Superior temporal gyrus (tissue), 1 donor: ENCODE results near the gene CEP57.
"Not testable (repeated sequence)": the region's sequence is repeated elsewhere in the genome, so short reads cannot be mapped to it uniquely, and the experiment has no call there.

Source experiments
- DNase-seq: peaks from one replicate; pipeline ENCODE4 v3.0.0-alpha.2; 2016; ENCODE audit errors: extremely low spot score

Gene CEP57

GRCh38 chr11:95854362-95854761 lies 64.1 kb downstream of the CEP57 start:
- DNase-seq: not testable (repeated sequence)

GRCh38 chr11:95860024-95860423 lies 69.7 kb downstream of the CEP57 start:
- not testable (repeated sequence) for DNase-seq

- DNase-seq: no peak
Observed at GRCh38 chr11:95863486-95864140, 73.3 kb downstream of the CEP57 start.

GRCh38 chr11:95867105-95867504 lies 76.8 kb downstream of the CEP57 start:
- DNase-seq: no peak

- DNase-seq: not testable (repeated sequence)
Observed at GRCh38 chr11:95870877-95871276, 80.6 kb downstream of the CEP57 start.

- no peak for DNase-seq
Observed at GRCh38 chr11:95877291-95877690, 87.0 kb downstream of the CEP57 start.
